SU-DHL-6 (cell line): ENCODE results near the gene PBX1.

ENCODE experiments used
- H2AFZ ChIP-seq: fragments of 200-600 bp; sonication (generic); 2 replicates; pipeline ENCODE4 v1.6.1; 2014; ENCODE audit warnings: low read depth, mild to moderate bottlenecking, moderate library complexity, mixed read lengths, antibody characterized with exemption, low read length; ENCODE audit not compliant: severe bottlenecking
- H3F3A ChIP-seq: fragments of 200-600 bp; shearing (Covaris generic); 2 replicates; pipeline ENCODE4 v1.6.0; 2016; ENCODE audit warnings: antibody characterized with exemption, mild to moderate bottlenecking; ENCODE audit not compliant: insufficient read depth
- H3K27ac ChIP-seq: fragments of 200-600 bp; sonication (generic); 2 replicates; pipeline ENCODE4 v1.5.1; 2016; ENCODE audit warnings: low read depth, mild to moderate bottlenecking, low read length, moderate library complexity, mixed read lengths
- H3K27me3 ChIP-seq: fragments of 200-600 bp; sonication (generic), shearing (Covaris generic); 2 replicates; pipeline ENCODE4 v1.6.0; 2014; ENCODE audit warnings: mild to moderate bottlenecking, low read length
- H3K36me3 ChIP-seq: fragments of 200-600 bp; sonication (generic); 2 replicates; pipeline ENCODE4 v1.6.1; 2014; ENCODE audit warnings: mild to moderate bottlenecking, low read length, mixed read lengths
- H3K4me2 ChIP-seq: fragments of 300-600, 200-600 bp; shearing (Covaris generic), sonication (generic); 2 replicates; pipeline ENCODE4 v1.6.0; 2014; ENCODE audit warnings: low read length, low read depth, mild to moderate bottlenecking; ENCODE audit not compliant: poor library complexity, severe bottlenecking
- H3K4me3 ChIP-seq: fragments of 200-600 bp; sonication (generic); 2 replicates; pipeline ENCODE4 v1.5.1; 2014; ENCODE audit warnings: antibody characterized with exemption, low read length, mild to moderate bottlenecking, mixed read lengths; ENCODE audit not compliant: insufficient read depth, poor library complexity, severe bottlenecking
- H3K79me2 ChIP-seq: fragments of 200-600 bp; sonication (generic); 2 replicates; pipeline ENCODE4 v1.6.1; 2014; ENCODE audit warnings: mild to moderate bottlenecking, low read length, moderate library complexity; ENCODE audit not compliant: insufficient read depth
- H3K9ac ChIP-seq: fragments of 200-600 bp; sonication (generic); 2 replicates; pipeline ENCODE4 v1.7.0; 2014; ENCODE audit warnings: mild to moderate bottlenecking, low read length
- H3K9me2 ChIP-seq: fragments of 200-600 bp; sonication (generic); replicated peaks from 2 replicates; pipeline ENCODE4 v1.6.1; 2014; ENCODE audit warnings: low read length; ENCODE audit not compliant: insufficient read depth
- H3K9me3 ChIP-seq: fragments of 200-600 bp; sonication (generic); 2 replicates; pipeline ENCODE4 v1.6.1; 2014; ENCODE audit warnings: low read length, mixed read lengths; ENCODE audit not compliant: insufficient read depth
- H4K20me1 ChIP-seq: fragments of 200-600 bp; sonication (generic); 2 replicates; pipeline ENCODE4 v1.6.1; 2014; ENCODE audit warnings: low read depth, mild to moderate bottlenecking, antibody characterized with exemption, low read length, moderate library complexity, mixed read lengths
- EZH2phosphoT487 ChIP-seq: fragments of 200-600 bp; sonication (generic), shearing (Covaris generic); conservative IDR thresholded peaks from 2 replicates; pipeline ENCODE4 v1.6.1; 2018; ENCODE audit warnings: mild to moderate bottlenecking, antibody characterized with exemption, low read length, moderate library complexity, mixed read lengths
- TF ChIP-seq, protein P1 (sequence below): fragments of 200-600 bp; sonication (generic); IDR thresholded peaks from one replicate; pipeline ENCODE4 v1.5.1; 2017; ENCODE audit warnings: antibody characterized with exemption, mild to moderate bottlenecking, low read length, moderate library complexity; ENCODE audit not compliant: insufficient read depth, poor library complexity, severe bottlenecking

PBX1 gene

GRCh38 chr1:164588516-164589341 is 29.7 kb downstream of the PBX1 start:
- Histone ChIP-seq H3K4me3 (no peak overlapping the region), H3K36me3 (no peaks in the 10 kb centered on the region), H3K79me2 (no peaks in the 10 kb centered on the region), H3F3A (no peaks in the 10 kb centered on the region), H3K4me2 (no peak overlapping the region), H3K27me3 (no peaks in the 10 kb centered on the region), H3K9me3 (no peaks in the 10 kb centered on the region), H3K9me2 (no peaks in the 10 kb centered on the region; the same call in 1 of the 2 replicates), H4K20me1 (no peaks in the 10 kb centered on the region), H3K9ac (no peak overlapping the region), H3K27ac (no peak overlapping the region), H2AFZ (no peak overlapping the region)
- TF ChIP-seq, protein P1, sequence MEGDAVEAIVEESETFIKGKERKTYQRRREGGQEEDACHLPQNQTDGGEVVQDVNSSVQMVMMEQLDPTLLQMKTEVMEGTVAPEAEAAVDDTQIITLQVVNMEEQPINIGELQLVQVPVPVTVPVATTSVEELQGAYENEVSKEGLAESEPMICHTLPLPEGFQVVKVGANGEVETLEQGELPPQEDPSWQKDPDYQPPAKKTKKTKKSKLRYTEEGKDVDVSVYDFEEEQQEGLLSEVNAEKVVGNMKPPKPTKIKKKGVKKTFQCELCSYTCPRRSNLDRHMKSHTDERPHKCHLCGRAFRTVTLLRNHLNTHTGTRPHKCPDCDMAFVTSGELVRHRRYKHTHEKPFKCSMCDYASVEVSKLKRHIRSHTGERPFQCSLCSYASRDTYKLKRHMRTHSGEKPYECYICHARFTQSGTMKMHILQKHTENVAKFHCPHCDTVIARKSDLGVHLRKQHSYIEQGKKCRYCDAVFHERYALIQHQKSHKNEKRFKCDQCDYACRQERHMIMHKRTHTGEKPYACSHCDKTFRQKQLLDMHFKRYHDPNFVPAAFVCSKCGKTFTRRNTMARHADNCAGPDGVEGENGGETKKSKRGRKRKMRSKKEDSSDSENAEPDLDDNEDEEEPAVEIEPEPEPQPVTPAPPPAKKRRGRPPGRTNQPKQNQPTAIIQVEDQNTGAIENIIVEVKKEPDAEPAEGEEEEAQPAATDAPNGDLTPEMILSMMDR = no peak
- TF ChIP-seq EZH2phosphoT487 = no peak

GRCh38 chr1:164589408-164589807 is 30.4 kb downstream of the PBX1 start:
- Histone ChIP-seq H3K36me3 (no peaks in the 10 kb centered on the region), H2AFZ (no peak overlapping the region), H3K9me3 (no peaks in the 10 kb centered on the region), H3K27ac (no peak overlapping the region), H3K9me2 (no peaks in the 10 kb centered on the region), H3F3A (no peaks in the 10 kb centered on the region), H3K79me2 (no peaks in the 10 kb centered on the region), H3K27me3 (no peaks in the 10 kb centered on the region), H3K4me2 (no peak overlapping the region), H3K4me3 (no peak overlapping the region), H4K20me1 (no peaks in the 10 kb centered on the region), H3K9ac (no peak overlapping the region)
- TF ChIP-seq, protein P1 = no peak
- no peak for TF ChIP-seq EZH2phosphoT487

DNA sequence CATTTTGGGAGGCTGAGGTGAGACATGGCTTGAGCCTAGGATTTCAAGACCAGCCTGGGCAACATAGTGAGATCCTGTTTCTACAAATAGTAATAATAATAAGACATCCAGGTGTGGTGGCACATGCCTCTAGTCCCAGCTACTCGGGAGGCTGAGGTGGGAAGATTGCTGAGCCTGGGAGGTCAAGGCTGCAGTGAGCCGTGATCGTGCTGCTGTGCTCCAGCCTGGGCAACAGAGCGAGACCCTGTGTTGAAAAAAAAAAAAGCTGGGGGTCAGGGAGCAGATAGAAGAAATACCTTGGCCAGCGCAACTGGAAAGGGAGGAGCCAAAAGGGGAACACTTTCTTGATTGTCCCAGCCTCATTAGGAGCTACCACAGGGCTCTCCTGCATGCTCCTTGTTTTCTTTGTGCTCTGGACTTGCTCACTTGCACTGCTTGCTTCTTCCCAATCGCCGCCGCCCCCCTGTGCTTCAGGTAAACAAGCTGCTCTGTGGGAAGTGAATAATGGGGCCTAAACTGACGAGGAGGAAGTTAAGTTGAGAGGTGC is 31.1 kb downstream of the PBX1 start:
- Histone ChIP-seq H3K79me2 (no peaks in the 10 kb centered on the region), H3K27me3 (no peaks in the 10 kb centered on the region), H2AFZ (no peak overlapping the region), H3F3A (no peaks in the 10 kb centered on the region), H3K9me2 (no peaks in the 10 kb centered on the region), H3K4me2 (no peak overlapping the region), H3K27ac (no peak overlapping the region), H3K9me3 (no peaks in the 10 kb centered on the region), H4K20me1 (no peaks in the 10 kb centered on the region), H3K4me3 (no peak overlapping the region), H3K9ac (no peak overlapping the region), H3K36me3 (no peaks in the 10 kb centered on the region)
- TF ChIP-seq EZH2phosphoT487 = no peak
- TF ChIP-seq, protein P1 = no peak
